Sigmoid colon (tissue), 4 donors: ENCODE results near the gene PRM1.

Experiments used
- EP300 ChIP-seq, 4 donors: sonication (generic); formaldehyde crosslinking; IDR thresholded peaks; one replicate each; pipeline ENCODE4 v1.6.1; 2017; ENCODE audit warnings: antibody characterized with exemption in 4 of 4
- POLR2A ChIP-seq, 2 donors: fragments of 450-650 bp; IDR thresholded peaks; one replicate each; pipeline ENCODE4 v1.6.1; 2016; ENCODE audit warnings: antibody characterized with exemption in 2 of 2, mild to moderate bottlenecking in 2 of 2, moderate library complexity in 2 of 2
- TF ChIP-seq, protein P1 (sequence below), 4 experiments: fragments of 450-650 bp in 3 of 4; fragments of 200-600 bp in 1 of 4; IDR thresholded peaks; one replicate each; pipeline ENCODE4 v1.5.1; 2016 to 2019; ENCODE audit warnings: antibody characterized with exemption in 4 of 4, mild to moderate bottlenecking in 3 of 4, moderate library complexity in 2 of 4

- TF ChIP-seq, protein P1, sequence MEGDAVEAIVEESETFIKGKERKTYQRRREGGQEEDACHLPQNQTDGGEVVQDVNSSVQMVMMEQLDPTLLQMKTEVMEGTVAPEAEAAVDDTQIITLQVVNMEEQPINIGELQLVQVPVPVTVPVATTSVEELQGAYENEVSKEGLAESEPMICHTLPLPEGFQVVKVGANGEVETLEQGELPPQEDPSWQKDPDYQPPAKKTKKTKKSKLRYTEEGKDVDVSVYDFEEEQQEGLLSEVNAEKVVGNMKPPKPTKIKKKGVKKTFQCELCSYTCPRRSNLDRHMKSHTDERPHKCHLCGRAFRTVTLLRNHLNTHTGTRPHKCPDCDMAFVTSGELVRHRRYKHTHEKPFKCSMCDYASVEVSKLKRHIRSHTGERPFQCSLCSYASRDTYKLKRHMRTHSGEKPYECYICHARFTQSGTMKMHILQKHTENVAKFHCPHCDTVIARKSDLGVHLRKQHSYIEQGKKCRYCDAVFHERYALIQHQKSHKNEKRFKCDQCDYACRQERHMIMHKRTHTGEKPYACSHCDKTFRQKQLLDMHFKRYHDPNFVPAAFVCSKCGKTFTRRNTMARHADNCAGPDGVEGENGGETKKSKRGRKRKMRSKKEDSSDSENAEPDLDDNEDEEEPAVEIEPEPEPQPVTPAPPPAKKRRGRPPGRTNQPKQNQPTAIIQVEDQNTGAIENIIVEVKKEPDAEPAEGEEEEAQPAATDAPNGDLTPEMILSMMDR (IDR thresholded peaks at IDR 0.05) = no peak
- TF ChIP-seq POLR2A (IDR thresholded peaks at IDR 0.05) (no peak), EP300 (IDR thresholded peaks at IDR 0.05) (no peak)
Observed at GRCh38 chr16:11280616-11281522, at the start of gene PRM1.
